Sigmoid colon (tissue), 4 donors: ENCODE measurements around the gene PAWR.

Source experiments
- EP300 ChIP-seq, 4 donors: sonication (generic); formaldehyde crosslinking; IDR thresholded peaks; one replicate each; pipeline ENCODE4 v1.6.1; 2017; ENCODE audit warnings: antibody characterized with exemption in 4 of 4
- TF ChIP-seq, protein P1 (sequence below), 4 experiments: fragments of 450-650 bp in 3 of 4; fragments of 200-600 bp in 1 of 4; IDR thresholded peaks; one replicate each; pipeline ENCODE4 v1.5.1; 2016 to 2019; ENCODE audit warnings: antibody characterized with exemption in 4 of 4, mild to moderate bottlenecking in 3 of 4, moderate library complexity in 2 of 4

DNA sequence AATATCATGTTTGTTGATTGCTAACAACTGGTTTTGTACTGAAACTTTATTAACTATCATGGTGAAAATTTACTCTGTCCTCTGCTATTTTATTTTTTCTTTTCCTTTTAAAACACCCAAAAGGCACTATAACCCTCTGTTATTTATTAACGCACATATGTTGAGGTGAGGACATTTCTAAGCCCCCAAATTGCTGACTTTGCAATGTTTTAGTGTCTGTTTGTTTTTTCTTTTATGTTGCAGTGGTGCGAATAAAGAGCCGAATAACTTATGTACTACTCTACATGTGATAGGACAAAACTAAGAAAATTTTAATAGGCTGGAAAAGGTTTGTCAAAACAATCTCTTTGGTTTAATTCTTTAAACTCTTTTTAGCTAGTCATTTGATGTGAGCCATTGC, 24.5 kb upstream of the PAWR start:
- TF ChIP-seq, protein P1, sequence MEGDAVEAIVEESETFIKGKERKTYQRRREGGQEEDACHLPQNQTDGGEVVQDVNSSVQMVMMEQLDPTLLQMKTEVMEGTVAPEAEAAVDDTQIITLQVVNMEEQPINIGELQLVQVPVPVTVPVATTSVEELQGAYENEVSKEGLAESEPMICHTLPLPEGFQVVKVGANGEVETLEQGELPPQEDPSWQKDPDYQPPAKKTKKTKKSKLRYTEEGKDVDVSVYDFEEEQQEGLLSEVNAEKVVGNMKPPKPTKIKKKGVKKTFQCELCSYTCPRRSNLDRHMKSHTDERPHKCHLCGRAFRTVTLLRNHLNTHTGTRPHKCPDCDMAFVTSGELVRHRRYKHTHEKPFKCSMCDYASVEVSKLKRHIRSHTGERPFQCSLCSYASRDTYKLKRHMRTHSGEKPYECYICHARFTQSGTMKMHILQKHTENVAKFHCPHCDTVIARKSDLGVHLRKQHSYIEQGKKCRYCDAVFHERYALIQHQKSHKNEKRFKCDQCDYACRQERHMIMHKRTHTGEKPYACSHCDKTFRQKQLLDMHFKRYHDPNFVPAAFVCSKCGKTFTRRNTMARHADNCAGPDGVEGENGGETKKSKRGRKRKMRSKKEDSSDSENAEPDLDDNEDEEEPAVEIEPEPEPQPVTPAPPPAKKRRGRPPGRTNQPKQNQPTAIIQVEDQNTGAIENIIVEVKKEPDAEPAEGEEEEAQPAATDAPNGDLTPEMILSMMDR (IDR thresholded peaks at IDR 0.05) = no peak
- no peak for TF ChIP-seq EP300 (IDR thresholded peaks at IDR 0.05)
